Osteocyte (in vitro differentiated cells): Measurements from ENCODE around the gene SIGMAR1. TPM values are rescaled to one million over a fixed set of nuclear protein-coding genes. Genes with fewer than 3 reads are reported as not detected.
A peak's percentile ranks its signal among the peaks of the same experiment; 100 is the strongest.

Experiments used
- DNase-seq: peaks from one replicate; pipeline ENCODE4 v3.0.0; 2021; ENCODE audit warnings: mixed read lengths; ENCODE audit not compliant: unreplicated experiment; ENCODE audit errors: extremely low spot score
- H3K27ac Mint-ChIP-seq: one replicate; pipeline ENCODE4 v1.8.0; 2021; ENCODE audit warnings: mild to moderate bottlenecking, mixed read lengths; ENCODE audit not compliant: unreplicated experiment
- H3K27me3 Mint-ChIP-seq: one replicate; pipeline ENCODE4 v1.8.0; 2021; ENCODE audit warnings: mixed read lengths; ENCODE audit not compliant: unreplicated experiment
- H3K36me3 Mint-ChIP-seq: one replicate; pipeline ENCODE4 v1.8.0; 2021; ENCODE audit warnings: mixed read lengths; ENCODE audit not compliant: unreplicated experiment
- H3K4me1 Mint-ChIP-seq: one replicate; pipeline ENCODE4 v1.8.0; 2021; ENCODE audit warnings: mixed read lengths; ENCODE audit not compliant: unreplicated experiment
- H3K4me3 Mint-ChIP-seq: one replicate; pipeline ENCODE4 v1.8.0; 2021; ENCODE audit warnings: mild to moderate bottlenecking, moderate library complexity, mixed read lengths; ENCODE audit not compliant: unreplicated experiment
- H3K9me3 Mint-ChIP-seq: one replicate; pipeline ENCODE4 v1.8.0; 2021; ENCODE audit warnings: mixed read lengths; ENCODE audit not compliant: unreplicated experiment
- CTCF ChIP-seq: fragments of 200-600 bp; sonication (generic); IDR thresholded peaks from 2 replicates; pipeline ENCODE4 v1.5.0; 2021; ENCODE audit warnings: antibody characterized with exemption, mild to moderate bottlenecking, moderate library complexity
- long read RNA-seq: library from polyadenylated mRNA; unstranded; transcript quantifications from one replicate; pipeline ENCODE4 v2.0.0, GENCODE V29; 2021
- total RNA-seq: library from RNA; stranded (reverse); gene quantifications from 2 replicates; pipeline ENCODE4 v1.2.1, GENCODE V29; 2021

The SIGMAR1 gene
- total RNA-seq: 71.9 and 76.7 TPM in 2 replicates
- long read RNA-seq, transcript SIGMAR1-201 (4 exons, 1,656 nt): major isoform, 7 of 9 reads
- long read RNA-seq, partial matches to known transcripts: 0 of 9 reads
- long read RNA-seq, other reads (novel, unspliced or antisense): 2 of 9 reads

- peak; percentile 97 for DNase-seq
- Mint-ChIP-seq H3K4me3 (peak within 1 kb of the TSS; percentile 84), H3K36me3 (no peaks in the 10 kb centered on the region), H3K9me3 (no peaks in the 10 kb centered on the region), H3K4me1 (peaks cover 20% of the 10 kb centered on the region), H3K27me3 (no peaks in the 10 kb centered on the region), H3K27ac (peak within 1 kb of the TSS; percentile 94)
- no peak for TF ChIP-seq CTCF
Observed at GRCh38 chr9:34637356-34638137, at the start of gene SIGMAR1. Gene SIGMAR1 (minus strand): TSS chr9:34637787. CDS start chr9:34637697, 90 bp downstream.

- Mint-ChIP-seq H3K27ac (no peak overlapping the region), H3K4me3 (no peak overlapping the region), H3K36me3 (no peaks in the 10 kb centered on the region), H3K9me3 (no peaks in the 10 kb centered on the region), H3K27me3 (no peaks in the 10 kb centered on the region), H3K4me1 (no peaks in the 10 kb centered on the region)
- DNase-seq: no peak
- no peak for TF ChIP-seq CTCF
Observed at GRCh38 chr9:34686732-34687131, 49.1 kb upstream of the SIGMAR1 start.

- no peaks in the 10 kb centered on the region for H3K27me3 Mint-ChIP-seq
- no peak overlapping the region for H3K27ac Mint-ChIP-seq
- no peaks in the 10 kb centered on the region for H3K36me3 Mint-ChIP-seq
- H3K9me3 Mint-ChIP-seq: no peaks in the 10 kb centered on the region
- no peak for DNase-seq
- no peaks in the 10 kb centered on the region for H3K4me1 Mint-ChIP-seq
- H3K4me3 Mint-ChIP-seq: no peak overlapping the region
- no peak for TF ChIP-seq CTCF
Observed at GRCh38 chr9:34686231-34686630, 48.6 kb upstream of the SIGMAR1 start.

GRCh38 chr9:34685591-34685990 lies 48.0 kb upstream of the SIGMAR1 start:
- Mint-ChIP-seq H3K9me3 (no peaks in the 10 kb centered on the region), H3K4me3 (no peak overlapping the region), H3K27me3 (no peaks in the 10 kb centered on the region), H3K4me1 (no peaks in the 10 kb centered on the region), H3K36me3 (no peaks in the 10 kb centered on the region), H3K27ac (no peak overlapping the region)
- no peak for DNase-seq
- no peak for TF ChIP-seq CTCF

GRCh38 chr9:34684816-34685215 lies 47.2 kb upstream of the SIGMAR1 start:
- Mint-ChIP-seq H3K27me3 (no peaks in the 10 kb centered on the region), H3K4me3 (no peak overlapping the region), H3K36me3 (no peaks in the 10 kb centered on the region), H3K27ac (no peak overlapping the region), H3K9me3 (no peaks in the 10 kb centered on the region), H3K4me1 (no peaks in the 10 kb centered on the region)
- no peak for DNase-seq
- no peak for TF ChIP-seq CTCF
